Measurements from ENCODE around the gene SVIL.

The SVIL gene

GRCh38 chr10:29473406-29474100 is 161.2 kb downstream of the SVIL start:
- no peak for TF ChIP-seq SUZ12 (IDR thresholded peaks at IDR 0.05; ENCODE audit: extremely low read depth, insufficient read depth, insufficient read length)
- no peak for TF ChIP-seq YY1 (IDR thresholded peaks at IDR 0.05; ENCODE audit: insufficient read depth, insufficient read length)
- no peak for TF ChIP-seq ZNF274 (IDR thresholded peaks at IDR 0.05; ENCODE audit: low read depth, low read length)

GRCh38 chr10:29473087-29473356 is 161.7 kb downstream of the SVIL start:
- no peak for DNase-seq (ENCODE audit: low read depth, low spot score)
- Histone ChIP-seq H3K36me3 (ENCODE audit: insufficient read depth, insufficient read length, low read length) (peaks cover 87% of the 10 kb centered on the region), H3K27me3 (ENCODE audit: insufficient read depth, insufficient read length) (no peaks in the 10 kb centered on the region), H3K9ac (ENCODE audit: insufficient read length, low read depth) (no peak overlapping the region), H3K9me3 (ENCODE audit: insufficient read depth, low read length) (no peaks in the 10 kb centered on the region), H3K4me1 (ENCODE audit: insufficient read depth, insufficient read length) (peaks cover 3% of the 10 kb centered on the region), H3K4me3 (ENCODE audit: insufficient read length, low read depth) (no peak overlapping the region)
- no peak for TF ChIP-seq SUZ12 (IDR thresholded peaks at IDR 0.05; ENCODE audit: extremely low read depth, insufficient read depth, insufficient read length)
- no peak for TF ChIP-seq ZNF274 (IDR thresholded peaks at IDR 0.05; ENCODE audit: low read depth, low read length)
- no peak for TF ChIP-seq YY1 (IDR thresholded peaks at IDR 0.05; ENCODE audit: insufficient read depth, insufficient read length)

More at GRCh38 chr10:29473406-29474100, 161.2 kb downstream of the SVIL start:
- Histone ChIP-seq H3K9ac (ENCODE audit: insufficient read length, low read depth) (no peak overlapping the region), H3K36me3 (ENCODE audit: insufficient read depth, insufficient read length, low read length) (peaks cover 87% of the 10 kb centered on the region), H3K27me3 (ENCODE audit: insufficient read depth, insufficient read length) (no peaks in the 10 kb centered on the region), H3K4me3 (ENCODE audit: insufficient read length, low read depth) (no peak overlapping the region), H3K9me3 (ENCODE audit: insufficient read depth, low read length) (no peaks in the 10 kb centered on the region), H3K4me1 (ENCODE audit: insufficient read depth, insufficient read length) (peaks cover 3% of the 10 kb centered on the region)
- no peak for DNase-seq (ENCODE audit: low read depth, low spot score)

GRCh38 chr10:29472301-29473086 is 162.3 kb downstream of the SVIL start:
- H3K9me3 ChIP-seq (ENCODE audit: insufficient read depth, low read length) = no peaks in the 10 kb centered on the region
- peak; percentile 11 for DNase-seq (ENCODE audit: low read depth, low spot score)
- no peak overlapping the region for H3K4me3 ChIP-seq (ENCODE audit: insufficient read length, low read depth)
- H3K36me3 ChIP-seq (ENCODE audit: insufficient read depth, insufficient read length, low read length) = peaks cover 88% of the 10 kb centered on the region
- H3K9ac ChIP-seq (ENCODE audit: insufficient read length, low read depth) = no peak overlapping the region
- TF ChIP-seq SUZ12 (IDR thresholded peaks at IDR 0.05; ENCODE audit: extremely low read depth, insufficient read depth, insufficient read length) = no peak
- TF ChIP-seq YY1 (IDR thresholded peaks at IDR 0.05; ENCODE audit: insufficient read depth, insufficient read length) = no peak
- no peak for TF ChIP-seq ZNF274 (IDR thresholded peaks at IDR 0.05; ENCODE audit: low read depth, low read length)
- no peaks in the 10 kb centered on the region for H3K27me3 ChIP-seq (ENCODE audit: insufficient read depth, insufficient read length)
- H3K4me1 ChIP-seq (ENCODE audit: insufficient read depth, insufficient read length) = peaks cover 3% of the 10 kb centered on the region

GRCh38 chr10:29471544-29471859 is 163.3 kb downstream of the SVIL start:
- Histone ChIP-seq H3K9ac (ENCODE audit: insufficient read length, low read depth) (no peak overlapping the region), H3K4me1 (ENCODE audit: insufficient read depth, insufficient read length) (peaks cover 3% of the 10 kb centered on the region), H3K36me3 (ENCODE audit: insufficient read depth, insufficient read length, low read length) (peaks cover 86% of the 10 kb centered on the region), H3K9me3 (ENCODE audit: insufficient read depth, low read length) (no peaks in the 10 kb centered on the region), H3K27me3 (ENCODE audit: insufficient read depth, insufficient read length) (no peaks in the 10 kb centered on the region), H3K4me3 (ENCODE audit: insufficient read length, low read depth) (no peak overlapping the region)
- no peak for DNase-seq (ENCODE audit: low read depth, low spot score)
- TF ChIP-seq YY1 (IDR thresholded peaks at IDR 0.05; ENCODE audit: insufficient read depth, insufficient read length) (no peak), SUZ12 (IDR thresholded peaks at IDR 0.05; ENCODE audit: extremely low read depth, insufficient read depth, insufficient read length) (no peak), ZNF274 (IDR thresholded peaks at IDR 0.05; ENCODE audit: low read depth, low read length) (no peak)

GRCh38 chr10:29470843-29471543 is 163.8 kb downstream of the SVIL start:
- Histone ChIP-seq H3K9ac (ENCODE audit: insufficient read length, low read depth) (no peak overlapping the region), H3K4me3 (ENCODE audit: insufficient read length, low read depth) (no peak overlapping the region)
- TF ChIP-seq YY1 (IDR thresholded peaks at IDR 0.05; ENCODE audit: insufficient read depth, insufficient read length) (no peak), ZNF274 (IDR thresholded peaks at IDR 0.05; ENCODE audit: low read depth, low read length) (no peak), SUZ12 (IDR thresholded peaks at IDR 0.05; ENCODE audit: extremely low read depth, insufficient read depth, insufficient read length) (no peak)

GRCh38 chr10:29470355-29470705 is 164.4 kb downstream of the SVIL start:
- peaks cover 88% of the 10 kb centered on the region for H3K36me3 ChIP-seq (ENCODE audit: insufficient read depth, insufficient read length, low read length)
- no peak overlapping the region for H3K9ac ChIP-seq (ENCODE audit: insufficient read length, low read depth)
- peak; percentile 25 for DNase-seq (ENCODE audit: low read depth, low spot score)
- H3K9me3 ChIP-seq (ENCODE audit: insufficient read depth, low read length) = no peaks in the 10 kb centered on the region
- TF ChIP-seq SUZ12 (IDR thresholded peaks at IDR 0.05; ENCODE audit: extremely low read depth, insufficient read depth, insufficient read length) (no peak), ZNF274 (IDR thresholded peaks at IDR 0.05; ENCODE audit: low read depth, low read length) (no peak), YY1 (IDR thresholded peaks at IDR 0.05; ENCODE audit: insufficient read depth, insufficient read length) (no peak)
- H3K27me3 ChIP-seq (ENCODE audit: insufficient read depth, insufficient read length) = no peaks in the 10 kb centered on the region
- no peak overlapping the region for H3K4me3 ChIP-seq (ENCODE audit: insufficient read length, low read depth)
- H3K4me1 ChIP-seq (ENCODE audit: insufficient read depth, insufficient read length) = peaks cover 3% of the 10 kb centered on the region

More at GRCh38 chr10:29470843-29471543, 163.8 kb downstream of the SVIL start:
- DNase-seq (ENCODE audit: low read depth, low spot score) = no peak
- Histone ChIP-seq H3K9me3 (ENCODE audit: insufficient read depth, low read length) (no peaks in the 10 kb centered on the region), H3K27me3 (ENCODE audit: insufficient read depth, insufficient read length) (no peaks in the 10 kb centered on the region), H3K4me1 (ENCODE audit: insufficient read depth, insufficient read length) (peaks cover 3% of the 10 kb centered on the region), H3K36me3 (ENCODE audit: insufficient read depth, insufficient read length, low read length) (peaks cover 87% of the 10 kb centered on the region)
